HUES64 (cell line): ENCODE results near the gene RNF213.

Experiments used
- H3K27ac ChIP-seq: 2 replicates; pipeline ENCODE4 v1.7.0; 2013; ENCODE audit warnings: low read depth, low read length, inconsistent platforms
- H3K27me3 ChIP-seq: 2 replicates; pipeline ENCODE4 v1.6.1; 2013; ENCODE audit warnings: mild to moderate bottlenecking, low read length; ENCODE audit not compliant: insufficient read depth
- H3K36me3 ChIP-seq: 2 replicates; pipeline ENCODE4 v1.6.1; 2013; ENCODE audit warnings: mild to moderate bottlenecking, low read length; ENCODE audit not compliant: insufficient read depth
- H3K4me1 ChIP-seq: 2 replicates; pipeline ENCODE4 v1.6.1; 2013; ENCODE audit warnings: mild to moderate bottlenecking, low read length, moderate library complexity; ENCODE audit not compliant: insufficient read depth
- H3K4me3 ChIP-seq: 2 replicates; pipeline ENCODE4 v1.5.1; 2013; ENCODE audit warnings: mild to moderate bottlenecking, low read length, moderate library complexity
- H3K9ac ChIP-seq: 2 replicates; pipeline ENCODE4 v1.6.1; 2013; ENCODE audit warnings: mild to moderate bottlenecking, low read depth, low read length
- H3K9me3 ChIP-seq: 2 replicates; pipeline ENCODE4 v1.6.1; 2013; ENCODE audit warnings: low read depth, low read length; ENCODE audit not compliant: insufficient read depth
- WGBS: fragments of 150-250, 120-280 bp; methylation state at CpG from one replicate; pipeline ENCODE4 v1.1.7; 2013; ENCODE audit warnings: missing lambda C conversion rate; 5-methylcytosine and 5-hydroxymethylcytosine counted together

Gene RNF213

DNA sequence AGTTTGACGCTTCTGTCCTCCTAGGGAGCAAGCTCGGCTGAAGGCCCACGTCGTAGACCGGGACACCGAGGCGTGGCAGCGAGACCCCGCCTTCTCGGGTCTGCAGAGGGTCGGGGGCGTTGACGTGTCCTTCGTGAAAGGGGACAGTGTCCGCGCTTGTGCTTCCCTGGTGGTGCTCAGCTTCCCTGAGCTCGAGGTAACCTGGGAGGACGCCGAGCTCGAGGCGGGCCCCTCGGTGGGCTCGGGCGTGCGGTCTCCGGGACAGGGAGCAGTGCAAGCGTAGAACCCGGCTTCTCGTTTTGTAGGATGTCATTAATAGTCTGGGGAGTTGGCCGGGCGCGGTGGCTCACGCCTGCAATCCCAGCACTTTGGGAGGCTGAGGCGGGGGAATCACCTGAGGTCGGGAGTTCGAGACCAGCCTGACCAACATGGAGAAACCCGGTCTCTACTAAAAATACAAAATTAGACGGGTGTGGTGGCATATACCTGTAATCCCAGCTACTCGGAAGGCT, 155.0 kb downstream of the RNF213 start:
- 14% methylated on average over 39 of the region's 39 CpGs for WGBS

DNA sequence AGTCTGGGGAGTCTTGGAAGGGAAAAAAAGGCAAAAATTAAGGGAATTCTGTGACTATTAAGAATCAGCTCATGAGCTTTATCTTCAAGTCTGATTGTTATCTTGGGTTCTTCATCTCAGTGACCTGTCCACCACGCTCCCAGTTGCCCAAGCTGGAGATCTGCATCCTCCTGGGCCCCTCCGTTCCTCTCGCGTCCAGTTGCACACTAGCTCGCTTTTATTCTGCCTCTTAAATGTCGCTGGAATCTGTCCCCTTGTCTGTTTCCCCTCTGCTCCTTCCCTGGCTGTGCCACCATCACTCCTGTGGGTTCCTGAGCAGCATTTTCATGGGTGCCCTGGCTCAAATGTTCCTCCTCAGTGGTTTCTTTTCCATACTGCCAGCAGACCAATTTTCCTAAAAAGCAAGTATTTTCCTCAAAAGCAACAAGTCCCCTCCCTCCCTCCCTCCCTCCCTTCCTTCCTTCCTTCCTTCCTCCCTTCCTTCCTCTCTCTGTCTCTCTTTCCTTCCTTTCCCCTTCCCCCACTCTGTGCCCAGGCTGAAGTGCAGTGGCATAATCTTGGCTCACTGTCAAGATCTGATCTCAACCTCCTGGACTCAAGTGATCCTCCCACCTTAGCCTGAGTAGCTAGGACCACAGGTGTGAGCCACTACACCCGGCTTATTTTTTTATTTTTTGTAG, 155.7 kb downstream of the RNF213 start:
- Histone ChIP-seq H3K27me3 (peaks cover 31% of the 10 kb centered on the region), H3K9me3 (no peaks in the 10 kb centered on the region), H3K9ac (no peak overlapping the region), H3K4me3 (peak overlapping the region; percentile 91), H3K36me3 (peaks cover 14% of the 10 kb centered on the region; the same call in 1 of the 2 replicates), H3K27ac (no peak overlapping the region), H3K4me1 (no peaks in the 10 kb centered on the region)
- WGBS: 94% methylated on average over 7 of the region's 7 CpGs

More for the DNA sequence above, 155.0 kb downstream of the RNF213 start:
- no peaks in the 10 kb centered on the region for H3K4me1 ChIP-seq
- H3K36me3 ChIP-seq: peaks cover 14% of the 10 kb centered on the region; the same call in 1 of the 2 replicates
- H3K27me3 ChIP-seq: peaks cover 37% of the 10 kb centered on the region
- peak overlapping the region; percentile 97 for H3K27ac ChIP-seq
- H3K9me3 ChIP-seq: no peaks in the 10 kb centered on the region
- H3K4me3 ChIP-seq: peak overlapping the region; percentile 91
- peak overlapping the region; percentile 88 for H3K9ac ChIP-seq

DNA sequence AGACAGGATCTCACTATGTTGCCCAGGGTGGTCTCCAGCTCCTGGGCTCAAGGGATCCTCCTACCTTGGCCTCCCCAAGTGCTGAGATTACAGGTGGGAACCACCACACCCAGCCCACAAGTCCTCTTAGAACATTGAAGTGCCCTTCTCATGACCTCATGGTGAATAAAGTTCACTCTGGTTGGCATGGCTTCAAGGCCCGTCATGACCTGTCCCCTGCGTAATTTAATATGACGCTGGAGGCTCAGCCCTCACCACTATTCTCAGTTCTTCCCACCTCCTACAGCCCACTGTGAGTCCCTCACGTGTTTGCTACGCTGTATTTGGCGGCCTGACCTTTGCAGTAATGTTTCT, 156.3 kb downstream of the RNF213 start:
- no peaks in the 10 kb centered on the region for H3K4me1 ChIP-seq
- WGBS: 94% methylated on average over 6 of the region's 6 CpGs

DNA sequence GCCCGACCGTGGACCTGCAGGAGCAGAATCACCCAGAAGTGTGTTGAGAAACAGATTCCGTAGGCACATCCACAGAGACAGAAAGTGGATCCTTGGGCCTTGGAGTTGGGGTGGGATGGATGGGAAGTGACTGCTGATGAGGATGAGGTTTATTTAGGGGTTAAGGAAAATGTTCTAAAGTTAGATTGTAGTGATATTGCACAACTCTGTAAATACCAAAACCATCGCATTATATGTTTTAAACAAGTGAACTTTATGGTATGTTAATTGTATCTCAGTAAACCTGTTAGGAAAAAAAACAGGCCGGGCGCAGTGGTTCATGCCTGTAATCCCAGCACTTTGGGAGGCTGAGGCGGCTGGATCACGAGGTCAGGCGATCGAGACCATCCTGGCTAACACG, 157.9 kb downstream of the RNF213 start:
- WGBS: 96% methylated on average over 11 of the region's 11 CpGs
- no peak overlapping the region for H3K27ac ChIP-seq
- peaks cover 12% of the 10 kb centered on the region for H3K27me3 ChIP-seq
- H3K36me3 ChIP-seq: peaks cover 14% of the 10 kb centered on the region; the same call in 1 of the 2 replicates
- no peak overlapping the region for H3K4me3 ChIP-seq
- H3K9me3 ChIP-seq: no peaks in the 10 kb centered on the region
- no peaks in the 10 kb centered on the region for H3K4me1 ChIP-seq
- H3K9ac ChIP-seq: no peak overlapping the region

More for the DNA sequence above, 156.3 kb downstream of the RNF213 start:
- Histone ChIP-seq H3K27ac (no peak overlapping the region), H3K9ac (no peak overlapping the region), H3K9me3 (no peaks in the 10 kb centered on the region), H3K27me3 (peaks cover 27% of the 10 kb centered on the region), H3K4me3 (no peak overlapping the region), H3K36me3 (peaks cover 14% of the 10 kb centered on the region; the same call in 1 of the 2 replicates)

DNA sequence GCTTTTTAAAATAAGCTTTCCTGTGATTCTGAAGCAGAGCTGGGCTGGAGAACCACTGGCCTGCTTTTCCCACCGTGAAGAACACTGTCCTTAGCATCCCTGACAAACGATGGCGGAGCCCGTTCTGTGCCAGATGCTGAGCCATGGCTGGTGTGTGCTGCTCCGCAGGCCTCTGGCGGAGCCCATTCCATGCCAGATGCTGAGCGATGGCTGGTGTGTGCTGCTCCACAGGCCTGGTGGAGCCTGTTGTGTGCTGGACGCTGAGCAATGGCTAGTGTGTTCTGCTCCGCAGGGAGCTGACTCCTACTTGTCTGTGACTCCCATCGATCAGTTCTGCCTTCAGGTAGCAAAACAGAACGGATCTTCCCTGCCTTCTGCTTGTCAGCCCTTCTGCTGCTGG, 158.6 kb downstream of the RNF213 start:
- H3K27ac ChIP-seq: no peak overlapping the region

DNA sequence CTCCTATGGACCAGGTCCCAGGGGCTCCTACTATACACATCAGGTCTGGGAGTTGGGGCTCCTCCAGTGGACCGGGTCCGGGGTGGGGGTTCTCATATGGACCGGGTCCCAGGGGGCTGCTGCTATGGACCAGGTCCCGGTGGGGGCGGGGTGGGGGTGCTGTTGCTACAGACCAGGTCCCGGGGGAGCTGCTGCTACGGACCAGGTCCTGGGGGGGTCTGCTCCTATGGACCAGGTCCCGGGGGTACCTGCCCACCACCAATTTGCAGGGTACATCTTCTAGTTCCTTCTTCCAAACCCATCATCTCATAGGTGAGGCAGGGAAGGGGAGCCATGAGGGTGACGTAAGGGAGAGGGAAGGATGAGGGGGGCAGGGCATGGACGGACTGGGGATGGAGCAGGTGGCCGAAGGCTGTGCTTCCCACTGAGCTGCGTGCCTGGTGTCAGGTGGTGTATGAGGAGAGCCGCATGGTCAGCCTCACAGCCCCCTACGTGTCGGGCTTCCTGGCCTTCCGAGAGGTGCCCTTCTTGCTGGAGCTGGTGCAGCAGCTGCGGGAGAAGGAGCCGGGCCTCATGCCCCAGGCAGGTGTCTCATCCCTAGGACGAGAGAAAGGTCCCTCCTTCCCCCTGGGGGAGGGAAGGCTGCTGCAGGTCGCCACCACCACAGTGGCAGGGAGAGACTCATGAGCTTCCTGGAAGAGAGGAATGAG, 160.9 kb downstream of the RNF213 start:
- H3K36me3 ChIP-seq: peaks cover 14% of the 10 kb centered on the region; the same call in 1 of the 2 replicates
- H3K9ac ChIP-seq: no peak overlapping the region
- no peaks in the 10 kb centered on the region for H3K27me3 ChIP-seq
- no peak overlapping the region for H3K27ac ChIP-seq
- WGBS: 81% methylated on average over 19 of the region's 20 CpGs
- no peaks in the 10 kb centered on the region for H3K4me1 ChIP-seq
- H3K9me3 ChIP-seq: no peaks in the 10 kb centered on the region
- no peak overlapping the region for H3K4me3 ChIP-seq

More for the DNA sequence above, 158.6 kb downstream of the RNF213 start:
- peaks cover 14% of the 10 kb centered on the region; the same call in 1 of the 2 replicates for H3K36me3 ChIP-seq
- no peaks in the 10 kb centered on the region for H3K9me3 ChIP-seq
- H3K4me1 ChIP-seq: no peaks in the 10 kb centered on the region
- no peak overlapping the region for H3K4me3 ChIP-seq
- H3K27me3 ChIP-seq: peaks cover 5% of the 10 kb centered on the region
- 94% methylated on average over 11 of the region's 11 CpGs for WGBS
- no peak overlapping the region for H3K9ac ChIP-seq

DNA sequence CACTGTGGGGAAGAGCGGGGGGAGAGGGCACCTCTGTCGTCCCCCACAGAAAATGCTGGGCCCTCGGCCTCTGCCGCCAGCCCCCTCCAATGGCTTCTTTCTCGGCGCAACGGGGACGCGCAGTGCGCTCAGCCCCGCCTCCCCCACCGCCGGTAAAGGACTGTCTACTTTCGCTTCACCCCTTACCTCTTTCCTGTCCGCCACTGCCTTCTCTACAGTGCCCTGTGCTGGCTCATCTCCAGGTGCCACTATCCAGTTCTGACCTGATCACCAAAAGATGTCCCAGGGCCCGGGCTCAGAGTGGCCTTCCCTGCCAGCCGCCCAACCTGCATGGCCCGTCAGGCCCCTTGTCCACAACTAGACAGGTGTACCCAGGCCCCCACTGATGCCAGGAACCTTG, 161.6 kb downstream of the RNF213 start:
- H3K4me1 ChIP-seq: no peaks in the 10 kb centered on the region; the same call in 1 of the 2 replicates
- no peak overlapping the region for H3K27ac ChIP-seq
- H3K4me3 ChIP-seq: no peak overlapping the region
- H3K9ac ChIP-seq: no peak overlapping the region
- WGBS: 93% methylated on average over 18 of the region's 18 CpGs
- H3K9me3 ChIP-seq: no peaks in the 10 kb centered on the region
- peaks cover 9% of the 10 kb centered on the region; the same call in 1 of the 2 replicates for H3K36me3 ChIP-seq
- no peaks in the 10 kb centered on the region for H3K27me3 ChIP-seq

DNA sequence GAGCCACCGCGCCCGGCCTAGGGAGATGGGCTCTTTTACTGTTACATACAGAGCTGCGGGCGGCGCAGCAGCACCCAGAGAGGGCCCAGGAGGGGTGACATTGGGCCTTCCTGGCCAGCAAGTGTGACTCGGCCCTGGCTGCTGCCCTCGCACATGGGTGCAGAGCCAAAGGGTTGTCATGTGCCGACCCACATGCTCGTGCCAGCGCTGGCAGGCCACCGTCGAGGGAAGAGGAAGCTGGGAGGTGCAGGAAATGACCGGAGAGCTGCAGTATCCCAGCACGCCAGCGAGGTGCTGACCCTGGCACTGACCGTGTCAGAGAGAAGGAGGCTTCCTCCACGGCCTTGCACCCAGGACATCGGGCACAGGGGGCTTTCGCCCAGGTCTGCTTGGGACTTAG, 162.3 kb downstream of the RNF213 start:
- 91% methylated on average over 20 of the region's 20 CpGs for WGBS
- Histone ChIP-seq H3K9me3 (no peaks in the 10 kb centered on the region), H3K4me3 (no peak overlapping the region), H3K4me1 (no peaks in the 10 kb centered on the region; the same call in 1 of the 2 replicates), H3K27me3 (no peaks in the 10 kb centered on the region), H3K36me3 (peaks cover 2% of the 10 kb centered on the region; the same call in 1 of the 2 replicates), H3K9ac (no peak overlapping the region), H3K27ac (no peak overlapping the region)

DNA sequence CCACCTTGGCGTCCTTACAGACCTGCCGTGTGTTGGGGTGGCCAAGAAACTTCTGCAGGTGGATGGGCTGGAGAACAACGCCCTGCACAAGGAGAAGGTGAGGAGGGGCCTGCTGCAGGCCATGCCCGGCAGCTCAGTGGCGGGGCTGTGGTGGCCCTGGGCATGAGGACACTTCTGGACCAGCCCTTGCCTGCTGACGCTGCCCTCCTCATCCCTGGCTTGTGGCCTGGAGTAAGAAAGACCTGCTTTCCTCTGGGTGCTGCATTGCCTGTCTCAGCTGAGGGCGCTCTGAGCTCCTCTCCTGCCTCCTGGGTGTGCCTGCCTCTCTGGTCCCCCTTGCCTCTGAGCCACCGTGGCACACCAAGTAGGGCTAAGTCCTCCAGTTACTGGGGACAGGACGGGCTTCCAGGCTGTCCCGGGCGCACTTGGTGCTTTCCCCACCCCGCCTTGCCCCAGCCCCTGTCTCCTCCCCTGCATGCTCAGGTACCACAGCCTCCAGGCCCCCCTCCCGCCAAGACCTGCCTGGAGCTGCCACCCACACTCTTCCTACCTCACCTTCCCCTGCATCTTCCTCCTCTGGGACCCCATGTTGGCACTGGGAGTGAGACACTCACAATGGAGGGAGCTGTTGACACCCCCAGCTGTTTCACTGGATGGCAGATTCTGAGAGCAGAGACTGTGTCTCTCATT, 163.0 kb downstream of the RNF213 start:
- WGBS: 91% methylated on average over 13 of the region's 13 CpGs
- no peaks in the 10 kb centered on the region; the same call in 1 of the 2 replicates for H3K27me3 ChIP-seq

DNA sequence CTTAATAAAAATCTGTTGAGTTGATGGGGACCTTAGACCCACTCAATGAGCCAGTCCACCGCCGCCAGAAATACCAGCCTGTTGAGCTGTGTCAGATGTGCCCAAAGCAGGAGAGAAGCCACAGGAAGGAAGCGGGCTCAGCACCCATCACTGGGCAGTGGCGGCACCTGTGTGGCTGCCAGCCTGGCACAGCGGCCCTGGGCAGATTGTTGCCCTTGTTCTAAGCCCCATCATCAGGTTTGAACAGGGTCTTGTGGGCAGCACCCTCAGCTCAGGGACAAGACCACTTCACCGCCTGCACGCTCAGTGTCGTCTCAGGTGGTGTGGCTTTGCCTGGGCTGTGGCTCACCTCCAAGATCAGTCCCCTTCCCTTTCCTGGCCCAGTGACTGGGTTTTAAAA, 163.6 kb downstream of the RNF213 start:
- Histone ChIP-seq H3K27ac (no peak overlapping the region), H3K4me3 (no peak overlapping the region), H3K9me3 (no peaks in the 10 kb centered on the region), H3K9ac (no peak overlapping the region), H3K4me1 (no peaks in the 10 kb centered on the region; the same call in 1 of the 2 replicates), H3K36me3 (no peaks in the 10 kb centered on the region), H3K27me3 (no peaks in the 10 kb centered on the region; the same call in 1 of the 2 replicates)
- 95% methylated on average over 8 of the region's 8 CpGs for WGBS

More for the DNA sequence above, 163.0 kb downstream of the RNF213 start:
- no peaks in the 10 kb centered on the region; the same call in 1 of the 2 replicates for H3K4me1 ChIP-seq
- H3K27ac ChIP-seq: no peak overlapping the region
- H3K9ac ChIP-seq: no peak overlapping the region
- H3K36me3 ChIP-seq: no peaks in the 10 kb centered on the region
- H3K9me3 ChIP-seq: no peaks in the 10 kb centered on the region
- no peak overlapping the region for H3K4me3 ChIP-seq
